GM21619 (cell line): ENCODE data around the gene PTBP2.
A peak's percentile ranks its signal among the peaks of the same experiment; 100 is the strongest.

Experiments used
- ATAC-seq: cut with Tn5 transposase; IDR thresholded peaks from one replicate; pipeline ENCODE4 v1.9.1; 2021; ENCODE audit not compliant: unreplicated experiment

Gene PTBP2

GRCh38 chr1:96721416-96722160, at the start of gene PTBP2:
Gene PTBP2 (plus strand): TSS chr1:96721784. CDS start chr1:96721865, 81 bp downstream.
- peak; percentile 95 for ATAC-seq

- ATAC-seq, result no peak
These were observed 46.7 kb upstream of the PTBP2 start for GRCh38 chr1:96674915-96675314.

- ATAC-seq, result no peak
These were observed 39.5 kb upstream of the PTBP2 start for GRCh38 chr1:96682056-96682455.

- ATAC-seq, result no peak
These were observed 37.7 kb upstream of the PTBP2 start for GRCh38 chr1:96683931-96684330.

GRCh38 chr1:96684744-96685143, 36.8 kb upstream of the PTBP2 start:
- ATAC-seq, result no peak

- ATAC-seq, result no peak
These were observed 32.8 kb upstream of the PTBP2 start for GRCh38 chr1:96688767-96689166.

GRCh38 chr1:96695954-96696353, 25.6 kb upstream of the PTBP2 start:
- ATAC-seq, result no peak

GRCh38 chr1:96698342-96698983, 23.1 kb upstream of the PTBP2 start:
- no peak for ATAC-seq

GRCh38 chr1:96703186-96703585, 18.4 kb upstream of the PTBP2 start:
- no peak for ATAC-seq

- ATAC-seq, result no peak
These were observed 14.6 kb upstream of the PTBP2 start for GRCh38 chr1:96707023-96707422.

- no peak for ATAC-seq
These were observed 13.1 kb upstream of the PTBP2 start for GRCh38 chr1:96708482-96708881.

- no peak for ATAC-seq
These were observed 10.7 kb upstream of the PTBP2 start for GRCh38 chr1:96710708-96711477.

GRCh38 chr1:96713649-96714048, 7.9 kb upstream of the PTBP2 start:
- no peak for ATAC-seq

GRCh38 chr1:96714881-96715280, 6.7 kb upstream of the PTBP2 start:
- no peak for ATAC-seq

GRCh38 chr1:96715482-96715881, 6.1 kb upstream of the PTBP2 start:
- ATAC-seq, result no peak

- ATAC-seq, result peak; percentile 11
These were observed 550 bp upstream of the PTBP2 start for GRCh38 chr1:96721053-96721415.

- ATAC-seq, result peak; percentile 43
These were observed 758 bp downstream of the PTBP2 start for GRCh38 chr1:96722161-96722922.

GRCh38 chr1:96722958-96723357, 1.4 kb downstream of the PTBP2 start:
- ATAC-seq, result no peak

- no peak for ATAC-seq
These were observed 1.8 kb downstream of the PTBP2 start for GRCh38 chr1:96723377-96723776.

GRCh38 chr1:96723936-96724335, 2.4 kb downstream of the PTBP2 start:
- ATAC-seq, result no peak

- ATAC-seq, result no peak
These were observed 6.3 kb downstream of the PTBP2 start for GRCh38 chr1:96727860-96728259.
